Brain pericyte (primary cell): ENCODE data around the gene CCDC124.
"Not testable (repeated sequence)": the region's sequence is repeated elsewhere in the genome, so short reads cannot be mapped to it uniquely, and the experiment has no call there.

Experiments used
- DNase-seq: peaks from one replicate; pipeline ENCODE4 v3.0.0-alpha.2; 2012; ENCODE audit warnings: low read depth, low spot score

CCDC124 gene, protein sequence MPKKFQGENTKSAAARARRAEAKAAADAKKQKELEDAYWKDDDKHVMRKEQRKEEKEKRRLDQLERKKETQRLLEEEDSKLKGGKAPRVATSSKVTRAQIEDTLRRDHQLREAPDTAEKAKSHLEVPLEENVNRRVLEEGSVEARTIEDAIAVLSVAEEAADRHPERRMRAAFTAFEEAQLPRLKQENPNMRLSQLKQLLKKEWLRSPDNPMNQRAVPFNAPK

DNA sequence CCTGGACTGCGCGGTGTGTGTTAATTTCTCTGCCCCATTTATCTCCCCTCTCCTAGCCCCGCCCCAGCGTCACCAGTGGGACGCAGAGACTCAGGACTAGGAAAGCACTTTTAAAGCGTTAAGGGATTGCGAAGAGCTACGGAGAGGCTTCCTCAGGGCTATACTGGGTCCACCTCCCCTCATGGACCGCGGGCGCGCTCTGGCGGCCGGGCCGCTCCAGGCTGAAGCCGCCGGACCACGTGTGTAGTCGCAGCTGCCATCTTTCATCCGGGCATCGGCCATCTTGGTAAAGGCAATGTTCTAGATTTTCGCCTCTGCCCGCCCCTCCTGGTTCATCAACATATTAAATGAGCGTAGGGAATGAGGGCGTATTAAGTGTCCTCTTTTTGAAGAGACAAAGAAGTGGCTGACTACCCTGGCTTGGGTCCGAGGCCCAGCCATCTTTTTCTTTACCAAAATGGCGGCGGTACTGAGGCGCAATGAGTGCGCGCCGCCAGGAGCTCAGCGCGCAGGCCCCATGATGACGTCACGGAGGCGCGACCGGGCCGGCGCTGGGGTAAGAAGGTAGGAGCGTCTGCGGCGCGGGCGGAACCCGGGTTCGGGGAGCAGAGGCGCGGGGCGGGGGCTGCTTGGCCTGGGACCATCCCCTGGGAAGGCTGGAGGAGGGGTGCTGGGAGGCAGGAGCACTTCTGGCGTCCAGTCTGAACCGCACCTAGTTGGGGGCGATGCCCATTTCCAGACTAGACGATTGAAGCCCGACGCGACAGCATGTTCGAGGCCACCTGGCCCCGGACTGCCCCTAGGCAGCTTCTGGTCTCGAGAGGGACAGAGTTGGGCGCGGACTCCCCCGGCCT is at the start of gene CCDC124:
Gene CCDC124 (plus strand): TSS at position 531 of the 854 bp plus-strand sequence. CDS start 3,406 bp downstream, outside the sequence.
- peak; percentile 86 for DNase-seq

DNA sequence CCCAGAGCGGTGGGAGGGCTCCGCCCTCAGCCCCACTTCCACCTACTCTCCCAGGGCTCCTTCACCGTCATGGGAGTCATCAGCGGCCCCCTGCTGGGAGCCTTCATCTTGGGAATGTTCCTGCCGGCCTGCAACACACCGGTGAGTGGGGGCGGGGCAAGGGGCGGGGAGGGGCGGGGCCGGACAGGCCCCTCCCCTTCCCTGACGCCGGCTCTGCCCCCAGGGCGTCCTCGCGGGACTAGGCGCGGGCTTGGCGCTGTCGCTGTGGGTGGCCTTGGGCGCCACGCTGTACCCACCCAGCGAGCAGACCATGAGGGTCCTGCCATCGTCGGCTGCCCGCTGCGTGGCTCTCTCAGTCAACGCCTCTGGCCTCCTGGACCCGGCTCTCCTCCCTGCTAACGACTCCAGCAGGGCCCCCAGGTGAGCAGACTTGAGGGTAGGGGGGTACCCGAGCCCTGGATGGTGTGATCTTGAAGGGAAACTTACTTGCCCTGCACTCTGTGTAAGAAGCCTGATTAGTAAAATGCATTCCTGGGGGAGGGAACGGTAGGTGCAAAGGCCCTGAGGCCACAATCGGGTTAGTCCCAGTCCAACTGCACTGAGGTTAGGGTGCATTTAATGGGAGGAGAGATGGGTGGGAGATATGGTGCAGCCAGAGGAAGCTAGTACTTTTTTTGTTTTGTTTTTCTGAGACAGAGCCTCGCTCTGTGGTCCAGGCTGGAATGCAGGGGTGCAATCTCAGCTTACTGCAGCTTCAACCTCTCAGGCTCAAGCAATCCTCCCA is 49.0 kb upstream of the CCDC124 start:
- no peak for DNase-seq

DNA sequence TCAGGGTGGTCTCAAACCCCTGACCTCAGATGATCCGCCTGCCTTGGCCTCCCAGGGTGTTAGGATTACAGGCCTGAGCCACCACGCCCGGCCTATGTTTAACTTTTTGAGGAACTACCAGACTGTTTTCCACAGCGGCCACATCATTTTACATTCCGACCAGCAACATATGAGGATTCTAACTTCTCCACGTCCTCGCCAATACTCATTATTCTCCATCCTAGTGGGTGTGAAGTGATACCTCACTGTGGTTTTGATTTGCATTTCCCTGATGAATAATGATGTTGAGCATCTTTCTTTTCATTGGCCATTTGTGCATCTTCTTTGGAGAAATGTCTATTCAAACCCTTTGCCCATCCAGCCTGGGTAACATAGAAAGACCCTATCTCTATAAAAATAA is 46.3 kb upstream of the CCDC124 start:
- DNase-seq, result no peak

DNA sequence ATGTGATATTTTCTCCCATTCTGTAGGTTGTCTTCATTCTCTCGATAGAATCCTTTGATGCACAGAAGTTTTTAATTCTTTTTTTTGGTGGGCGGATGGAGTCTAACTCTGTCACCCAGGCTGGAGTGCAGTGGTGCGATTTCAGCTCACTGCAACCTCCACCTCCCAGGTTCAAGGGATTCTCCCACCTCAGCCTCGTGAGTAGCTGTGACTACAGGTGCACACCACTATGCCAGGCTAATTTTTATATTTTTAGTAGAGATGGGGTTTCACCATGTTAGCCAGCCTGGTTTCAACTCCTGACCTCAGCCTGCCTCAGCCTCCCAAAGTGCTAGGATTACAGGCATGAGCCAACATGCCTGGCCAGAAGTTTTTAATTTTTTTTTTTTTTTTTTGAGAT is 45.6 kb upstream of the CCDC124 start:
- not testable (repeated sequence) for DNase-seq

DNA sequence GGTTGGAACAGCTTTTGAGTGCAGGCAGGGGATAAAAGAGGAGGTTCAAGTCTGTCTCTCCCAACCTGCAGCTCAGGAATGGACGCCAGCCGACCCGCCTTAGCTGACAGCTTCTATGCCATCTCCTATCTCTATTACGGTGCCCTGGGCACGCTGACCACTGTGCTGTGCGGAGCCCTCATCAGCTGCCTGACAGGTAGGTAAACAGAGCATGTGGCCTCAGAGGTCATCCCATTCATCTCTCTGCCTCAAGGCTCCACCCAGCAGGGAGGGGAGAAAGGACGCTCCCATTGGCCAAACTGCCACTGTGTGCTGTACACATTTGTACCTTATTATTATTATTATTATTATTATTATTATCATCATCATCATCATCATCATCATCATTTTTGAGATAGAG is 44.6 kb upstream of the CCDC124 start:
- no peak for DNase-seq

DNA sequence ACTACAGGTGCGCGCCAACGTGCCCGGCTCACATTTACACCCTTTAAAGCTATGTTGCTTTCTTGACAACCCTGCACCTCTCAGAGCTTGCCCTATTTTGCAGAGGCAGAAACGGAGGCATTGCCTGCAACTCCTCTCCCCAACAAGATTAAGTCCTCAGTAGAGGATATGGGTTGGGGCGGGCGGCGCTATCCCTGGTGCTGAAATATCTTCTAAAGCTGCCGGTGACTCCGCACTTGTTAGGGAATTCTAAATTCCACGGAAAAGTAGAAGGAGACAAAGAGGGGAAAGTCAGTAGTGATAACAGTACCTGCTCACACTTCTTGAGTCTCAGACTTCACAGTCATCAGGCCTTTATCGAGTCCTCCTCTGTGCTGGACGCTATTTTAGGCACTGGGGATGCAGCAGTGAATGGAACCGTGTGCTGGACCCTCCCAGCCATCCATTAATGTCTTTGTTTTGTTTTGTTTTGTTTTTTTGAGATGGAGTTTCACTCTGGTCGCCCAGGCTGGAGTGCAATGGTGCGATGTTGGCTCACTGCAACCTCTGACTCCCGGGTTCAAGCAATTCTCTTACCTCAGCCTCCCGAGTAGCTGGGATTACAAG is 43.1 kb upstream of the CCDC124 start:
- no peak for DNase-seq

DNA sequence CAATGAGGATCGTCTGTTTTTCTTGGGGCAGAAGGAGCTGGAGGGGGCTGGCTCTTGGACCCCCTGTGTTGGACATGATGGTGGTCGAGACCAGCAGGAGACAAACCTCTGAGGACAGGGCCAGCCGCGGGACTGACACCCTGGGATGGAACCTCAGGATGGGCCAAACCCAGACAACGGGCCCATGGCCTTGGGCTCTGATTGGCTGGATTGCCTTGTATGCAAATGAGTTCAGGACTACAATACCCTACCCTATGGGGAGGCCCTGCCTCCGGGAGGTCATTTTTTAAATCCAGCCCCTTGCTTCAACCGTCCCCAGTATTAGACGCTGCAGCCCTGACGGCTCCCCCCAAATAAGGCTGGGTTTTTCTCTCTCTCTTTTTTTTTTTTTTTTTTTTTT is 39.0 kb upstream of the CCDC124 start:
- DNase-seq, result no peak

DNA sequence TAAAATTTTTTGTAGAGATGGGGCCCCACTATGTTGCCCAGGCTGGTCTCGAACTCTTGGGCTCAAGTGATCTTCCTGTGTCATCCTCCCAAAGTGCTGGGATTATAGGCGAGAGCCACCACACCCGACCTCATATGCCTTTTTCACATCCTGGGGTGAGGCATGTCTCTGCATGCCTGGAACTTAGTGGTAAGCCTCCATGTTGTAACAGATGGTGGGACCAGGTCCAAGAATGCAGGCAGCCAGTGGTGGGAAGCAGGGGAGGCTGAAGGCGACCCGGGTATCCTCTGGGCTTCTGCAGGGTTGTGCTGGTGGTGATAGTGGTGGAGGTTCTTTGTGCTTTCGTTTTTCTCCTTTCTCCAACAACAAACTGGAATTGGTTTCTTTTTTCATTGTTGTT is 30.1 kb upstream of the CCDC124 start:
- DNase-seq, result peak; percentile 7

DNA sequence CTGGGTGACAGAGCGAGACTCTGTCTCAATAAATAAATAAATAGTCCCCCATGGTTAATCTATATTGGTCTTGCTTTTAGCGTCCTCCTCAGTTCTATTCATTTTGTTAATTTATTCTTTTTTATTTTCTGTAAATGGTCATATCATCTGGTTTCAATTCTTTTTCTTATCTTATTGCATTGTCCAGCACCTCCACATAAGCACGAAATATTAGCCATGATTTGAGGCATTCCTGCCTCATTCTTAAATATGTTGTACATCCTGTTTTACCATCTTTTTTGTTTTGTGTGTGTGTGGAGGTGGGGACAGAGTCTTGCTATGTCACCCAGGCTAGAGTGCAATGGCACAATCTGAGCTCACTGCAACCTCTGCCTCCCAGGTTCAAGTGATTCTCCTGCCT is 24.6 kb upstream of the CCDC124 start:
- DNase-seq, result no peak

DNA sequence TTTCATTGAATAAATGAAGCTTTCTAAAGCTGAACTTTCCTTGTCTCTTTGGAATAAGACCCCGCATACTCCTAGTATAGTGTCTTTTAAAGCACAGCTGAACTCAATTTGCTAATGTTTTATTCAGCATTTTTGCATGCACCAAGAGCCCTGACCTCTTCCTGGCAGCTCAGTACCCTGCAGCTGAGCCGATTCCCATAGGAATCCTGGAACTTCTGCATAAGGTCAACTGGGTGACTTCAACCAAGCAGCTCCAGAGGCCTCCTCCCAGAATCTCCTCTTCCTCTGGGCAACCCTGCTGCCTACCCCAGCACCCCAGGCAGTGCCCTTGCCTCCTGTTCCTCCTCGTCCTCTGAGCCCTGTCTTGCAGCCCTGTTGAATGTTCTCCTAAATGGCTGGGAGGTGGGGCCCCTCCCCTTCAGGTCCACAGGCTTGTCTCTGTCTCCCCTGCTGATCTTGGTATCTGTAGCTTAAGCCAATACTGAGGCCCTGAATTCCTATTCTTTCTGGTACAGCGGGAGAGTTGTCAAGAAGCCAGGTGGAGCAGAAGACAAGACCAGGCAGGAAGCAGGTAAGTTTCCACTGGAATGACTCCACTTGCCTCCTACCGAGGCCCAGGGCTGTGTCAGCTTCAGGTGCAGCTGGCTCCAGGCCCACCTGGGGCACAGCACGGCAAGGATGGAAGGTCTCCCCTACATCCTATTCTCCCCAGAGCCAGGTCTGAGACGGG is 23.6 kb upstream of the CCDC124 start:
- peak; percentile 57 for DNase-seq

DNA sequence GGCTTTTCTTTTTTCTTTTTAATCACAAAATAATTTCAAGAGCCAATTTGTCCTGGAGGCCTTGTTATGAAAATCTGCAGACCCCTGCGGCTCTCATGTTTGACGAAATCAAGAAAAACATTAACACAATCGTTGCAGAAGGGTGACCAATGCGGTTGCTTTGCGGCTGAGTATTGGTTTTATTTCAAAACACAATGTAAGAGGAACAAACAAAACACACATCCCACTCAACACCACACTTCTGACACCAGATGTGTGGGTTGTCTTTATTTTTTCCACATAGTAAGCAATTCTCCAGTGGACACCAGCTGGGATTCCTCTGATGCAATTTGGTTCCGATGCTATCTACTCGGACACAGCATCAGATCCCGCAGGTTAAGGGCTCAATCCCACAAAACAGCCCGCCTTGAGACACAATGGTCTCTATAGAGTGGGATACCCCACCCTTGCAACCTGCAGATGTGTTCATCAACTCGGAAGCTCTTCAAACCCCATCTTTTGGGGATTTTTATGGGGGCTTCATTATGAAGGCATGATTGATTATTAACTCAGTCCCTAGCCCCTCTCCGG is 21.9 kb upstream of the CCDC124 start:
- peak; percentile 25 for DNase-seq

DNA sequence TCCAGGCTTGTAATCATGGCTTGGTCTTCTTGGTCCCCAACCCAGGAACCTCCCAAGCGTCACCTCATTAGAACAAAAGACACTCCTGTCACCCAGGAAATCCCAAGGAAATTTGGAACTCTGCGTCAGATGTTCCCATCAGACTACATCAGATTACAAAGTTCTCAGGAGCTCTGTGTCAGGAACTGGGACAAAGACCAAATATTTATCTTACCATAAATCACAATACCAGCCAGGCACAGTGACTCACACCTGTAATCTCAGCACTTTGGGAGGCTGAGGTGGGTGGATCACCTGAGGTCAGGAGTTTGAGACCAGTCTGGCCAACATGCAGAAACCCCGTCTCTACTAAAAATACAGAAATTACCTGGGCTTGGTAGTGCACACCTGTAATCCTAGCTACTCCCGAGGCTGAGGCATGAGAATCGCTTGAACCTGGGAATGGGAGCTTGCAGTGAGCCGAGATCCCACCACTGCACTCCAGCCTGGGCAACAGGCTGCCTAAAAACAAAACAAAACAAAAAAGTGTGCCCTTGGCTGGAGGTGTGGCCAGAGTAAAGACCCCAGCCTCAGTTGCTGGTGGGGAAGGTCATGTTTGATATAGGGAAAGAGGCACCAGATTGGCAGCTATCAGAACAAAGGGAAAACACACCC is 16.7 kb upstream of the CCDC124 start:
- no peak for DNase-seq

DNA sequence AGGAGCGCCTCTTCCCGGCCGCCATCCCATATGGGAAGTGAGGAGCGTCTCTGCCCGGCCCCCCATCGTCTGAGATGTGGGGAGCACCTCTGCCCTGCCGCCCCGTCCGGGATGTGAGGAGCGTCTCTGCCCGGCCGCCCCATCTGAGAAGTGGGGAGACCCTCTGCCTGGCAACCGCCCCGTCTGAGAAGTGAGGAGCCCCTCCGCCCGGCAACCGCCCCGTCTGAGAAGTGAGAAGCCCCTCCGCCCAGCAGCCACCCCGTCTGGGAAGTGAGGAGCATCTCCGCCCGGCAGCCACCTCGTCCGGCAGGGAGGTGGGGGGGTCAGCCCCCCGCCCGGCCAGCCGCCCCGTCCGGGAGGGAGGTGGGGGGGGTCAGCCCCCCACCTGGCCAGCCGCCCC is 14.7 kb upstream of the CCDC124 start:
- not testable (repeated sequence) for DNase-seq

DNA sequence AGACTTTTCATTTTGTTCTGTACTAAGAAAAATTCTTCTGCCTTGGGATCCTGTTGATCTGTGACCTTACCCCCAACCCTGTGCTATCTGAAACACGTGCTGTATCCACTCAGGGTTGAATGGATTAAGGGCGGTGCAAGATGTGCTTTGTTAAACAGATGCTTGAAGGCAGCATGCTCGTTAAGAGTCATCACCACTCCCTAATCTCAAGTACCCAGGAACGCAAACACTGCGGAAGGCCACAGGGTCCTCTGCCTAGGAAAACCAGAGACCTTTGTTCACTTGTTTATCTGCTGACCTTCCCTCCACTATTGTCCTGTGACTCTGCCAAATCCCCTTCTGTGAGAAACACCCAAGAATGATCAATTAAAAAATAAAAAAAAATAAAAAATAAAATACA is 13.7 kb upstream of the CCDC124 start:
- DNase-seq, result not testable (repeated sequence)

DNA sequence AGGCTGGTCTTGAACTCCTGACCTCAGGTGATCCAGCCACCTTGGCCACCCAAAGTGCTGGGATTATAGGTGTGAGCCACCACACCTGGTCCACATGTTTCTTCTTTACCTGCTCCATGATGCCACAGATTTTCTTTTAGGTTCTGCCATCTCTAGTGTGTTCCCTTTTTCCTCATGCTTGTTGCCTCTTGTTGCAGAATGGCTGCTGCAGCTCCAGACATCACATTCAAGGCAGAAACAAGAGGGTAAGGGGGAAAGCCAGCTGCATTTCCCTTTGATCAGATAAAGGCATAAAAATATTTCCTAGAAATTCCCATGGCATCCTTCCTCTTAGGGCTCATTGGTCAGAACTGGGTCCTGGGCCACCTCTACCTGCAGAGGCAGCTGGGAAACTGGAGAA is 12.3 kb upstream of the CCDC124 start:
- no peak for DNase-seq

DNA sequence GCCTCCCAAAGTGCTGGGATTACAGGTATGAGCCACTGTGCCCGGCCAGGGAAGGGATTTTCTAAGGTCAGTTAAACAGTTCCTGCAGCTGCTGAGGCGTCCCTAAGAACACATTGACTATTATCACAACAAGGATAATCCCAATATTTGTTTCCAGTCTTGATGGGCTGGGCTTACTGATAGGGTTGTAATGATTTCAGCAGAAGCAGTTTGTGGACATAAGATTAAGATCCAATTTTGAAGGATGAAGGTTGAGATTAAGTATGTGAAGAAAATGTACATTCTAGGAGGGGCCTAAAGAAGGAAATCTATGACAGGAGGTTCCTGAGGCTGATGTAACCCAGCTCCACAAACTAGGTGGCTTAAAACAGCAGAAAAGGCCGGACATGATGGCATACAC is 10.7 kb upstream of the CCDC124 start:
- DNase-seq, result no peak

DNA sequence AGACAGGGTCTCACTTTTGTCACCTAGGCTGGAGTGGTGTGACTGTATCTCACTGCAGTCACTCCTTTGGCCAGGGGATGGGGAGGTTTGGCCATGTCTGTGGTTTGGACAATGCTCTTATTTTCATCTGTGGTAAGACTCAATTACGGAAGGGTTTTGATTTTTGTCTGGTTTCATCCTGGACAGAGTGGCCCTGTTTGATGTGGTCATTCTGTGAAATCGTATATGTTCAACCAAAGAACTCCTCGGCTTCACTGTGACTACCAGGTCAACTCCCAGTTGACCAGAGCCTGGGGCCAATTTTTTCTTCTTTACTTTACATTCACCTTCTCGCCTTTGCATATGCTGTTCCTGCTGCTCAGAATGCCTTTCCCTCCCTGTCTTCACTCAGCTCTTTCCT is 6.8 kb upstream of the CCDC124 start:
- DNase-seq, result no peak

DNA sequence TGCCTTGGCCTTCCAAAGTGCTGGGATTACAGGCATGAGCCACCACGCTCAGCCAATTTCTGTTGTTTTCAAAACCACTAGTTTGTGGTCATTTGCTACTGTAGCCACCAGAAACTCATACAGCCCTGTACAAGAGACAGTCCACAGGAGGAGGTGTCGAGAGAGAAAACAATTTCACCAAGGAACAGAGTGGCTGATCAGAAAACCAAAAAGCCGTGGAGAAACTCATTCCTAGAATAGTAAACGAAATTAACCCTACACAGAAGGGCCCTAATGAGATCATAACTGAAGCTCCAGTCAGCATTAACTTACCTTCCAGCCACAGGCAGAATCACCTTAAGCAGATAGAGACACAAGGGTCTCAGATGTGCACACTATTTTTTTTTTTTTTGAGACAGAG is 3.8 kb upstream of the CCDC124 start:
- DNase-seq, result no peak

DNA sequence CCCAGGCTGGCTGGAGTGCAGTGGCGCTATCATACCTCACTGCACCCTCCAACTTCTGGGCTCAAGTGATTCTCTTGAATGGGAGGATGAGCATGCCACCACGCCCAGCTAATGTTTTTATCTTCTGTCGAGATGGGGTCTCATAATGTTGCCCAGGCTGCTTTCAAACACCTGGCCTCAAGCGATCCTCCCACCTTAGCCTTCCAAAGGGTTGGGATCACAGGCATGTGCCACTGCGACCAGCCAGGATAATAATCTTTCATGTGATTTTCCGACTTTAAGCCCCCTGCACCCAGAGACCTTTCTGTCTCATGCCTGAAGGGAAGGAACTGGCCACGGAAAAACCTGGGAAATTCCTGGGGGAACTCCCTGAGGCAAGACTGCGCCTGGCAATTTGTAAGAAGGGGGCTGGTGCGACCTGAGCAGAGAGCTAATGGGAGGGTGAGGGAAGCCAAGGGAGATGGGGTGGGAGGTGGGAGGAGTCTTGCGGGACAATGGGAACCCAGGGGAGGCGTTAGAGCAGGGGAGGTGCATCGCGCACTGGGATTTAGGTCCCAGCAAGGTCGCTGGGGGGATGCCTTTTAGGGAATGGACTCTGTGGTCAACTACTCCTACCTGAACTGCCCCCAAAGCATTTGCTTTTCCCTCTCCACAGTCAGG is 1.2 kb upstream of the CCDC124 start:
- DNase-seq, result no peak
